GM19328 (cell line): ENCODE measurements around the gene EHD2.
"Not testable (repeated sequence)": the region's sequence is repeated elsewhere in the genome, so short reads cannot be mapped to it uniquely, and the experiment has no call there.

Experiments
- ATAC-seq: cut with Tn5 transposase; IDR thresholded peaks from one replicate; pipeline ENCODE4 v1.9.1; 2021; ENCODE audit warnings: mild to moderate bottlenecking, moderate library complexity; ENCODE audit not compliant: unreplicated experiment

EHD2 gene

DNA sequence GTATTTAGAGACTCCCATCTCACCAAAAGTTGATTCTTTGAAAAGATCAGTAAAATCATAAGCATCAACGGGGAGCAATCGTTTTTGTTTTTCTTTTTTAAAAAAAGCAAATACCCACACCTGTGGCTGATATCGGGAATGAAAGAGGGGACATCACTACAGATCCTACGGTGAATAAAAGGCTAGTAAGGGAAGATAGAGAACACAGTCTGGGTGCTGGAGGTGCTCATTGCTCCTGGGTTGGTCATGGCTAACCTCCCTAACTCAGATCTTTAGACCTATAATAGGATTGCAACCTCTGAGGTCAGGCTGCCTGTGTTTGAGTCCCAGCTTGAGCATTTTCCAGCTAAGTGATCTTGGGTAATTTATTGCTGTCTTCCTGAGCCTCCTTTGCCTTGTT lies 1.1 kb downstream of the EHD2 start:
- ATAC-seq = no peak

DNA sequence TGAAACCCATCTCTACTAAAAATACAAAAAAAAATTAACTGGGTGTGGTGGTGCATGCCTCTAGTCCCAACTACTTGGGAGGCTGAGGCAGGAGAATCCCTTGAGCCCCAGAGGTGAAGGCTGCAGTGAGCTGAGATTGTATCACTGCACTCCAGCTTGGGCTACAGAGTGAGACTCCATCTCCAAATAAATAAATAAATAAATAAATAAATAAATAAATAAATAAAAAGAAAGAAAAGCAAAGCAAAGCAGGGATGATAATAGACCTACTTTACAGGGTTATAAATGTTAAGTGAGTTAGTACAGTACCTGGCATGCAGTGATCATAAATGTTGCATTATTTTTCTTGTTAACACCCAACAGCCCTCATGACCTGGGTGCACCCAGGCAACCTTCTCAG lies 1.6 kb downstream of the EHD2 start:
- not testable (repeated sequence) for ATAC-seq

DNA sequence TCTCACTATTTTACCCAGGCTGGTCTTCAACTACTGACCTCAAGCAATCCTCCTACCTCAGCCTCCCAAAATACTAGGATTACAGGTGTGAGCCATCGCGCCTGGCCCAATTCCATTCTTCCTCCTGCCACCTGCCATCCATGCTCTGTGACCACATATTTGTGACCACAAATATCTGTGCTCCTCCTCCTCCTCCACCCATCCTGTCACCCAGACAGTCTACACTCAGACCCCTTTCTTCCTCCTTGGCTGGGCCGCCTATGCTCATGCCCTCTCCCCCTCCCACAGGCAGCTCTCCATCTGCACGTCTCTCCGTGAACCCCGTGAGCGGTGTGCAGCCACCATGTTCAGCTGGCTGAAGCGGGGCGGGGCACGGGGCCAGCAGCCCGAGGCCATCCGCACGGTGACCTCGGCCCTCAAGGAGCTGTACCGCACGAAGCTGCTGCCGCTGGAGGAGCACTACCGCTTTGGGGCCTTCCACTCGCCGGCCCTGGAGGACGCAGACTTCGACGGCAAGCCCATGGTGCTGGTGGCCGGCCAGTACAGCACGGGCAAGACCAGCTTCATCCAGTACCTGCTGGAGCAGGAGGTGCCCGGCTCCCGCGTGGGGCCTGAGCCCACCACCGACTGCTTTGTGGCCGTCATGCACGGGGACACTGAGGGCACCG lies 3.2 kb downstream of the EHD2 start:
- no peak for ATAC-seq

GRCh38 chr19:47718415-47719046 lies 5.3 kb downstream of the EHD2 start:
- ATAC-seq = not testable (repeated sequence)

GRCh38 chr19:47719047-47719859 lies 6.0 kb downstream of the EHD2 start:
- no peak for ATAC-seq

DNA sequence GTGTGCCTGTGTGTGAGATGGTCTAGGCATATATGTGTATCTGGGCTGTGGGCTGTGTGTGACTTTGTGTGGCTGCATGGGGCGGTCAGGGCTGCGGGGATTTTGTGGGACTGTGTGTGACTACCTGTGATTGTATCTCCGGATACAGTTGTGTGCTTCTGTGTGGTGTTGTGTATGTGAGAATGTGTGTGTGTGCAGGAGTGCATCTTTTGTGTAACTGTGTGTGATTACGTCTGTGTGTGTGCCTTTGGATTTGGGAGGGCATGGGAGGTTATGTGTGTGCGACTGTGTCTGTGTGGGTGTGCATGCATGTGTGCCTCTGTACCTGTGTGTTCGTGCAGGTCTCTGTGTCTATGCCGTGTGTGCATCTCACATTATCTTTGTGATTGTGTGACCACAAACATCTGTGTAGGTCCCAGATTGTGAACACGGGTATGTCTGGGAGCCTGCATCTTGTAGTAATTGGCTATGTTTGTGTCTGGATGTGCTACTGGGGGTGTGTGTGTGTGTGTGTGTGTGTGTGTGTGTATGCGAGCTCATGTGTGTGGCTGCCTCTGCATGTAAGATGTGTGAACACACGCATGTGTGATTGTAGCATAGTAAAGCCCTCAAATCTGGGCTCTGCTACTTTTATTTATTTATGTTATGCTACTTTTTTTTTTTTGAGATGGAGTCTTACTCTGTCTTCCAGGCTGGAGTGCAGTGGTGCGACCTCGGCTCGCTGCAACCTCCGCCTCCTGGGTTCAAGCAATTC lies 7.6 kb downstream of the EHD2 start:
- ATAC-seq = no peak

DNA sequence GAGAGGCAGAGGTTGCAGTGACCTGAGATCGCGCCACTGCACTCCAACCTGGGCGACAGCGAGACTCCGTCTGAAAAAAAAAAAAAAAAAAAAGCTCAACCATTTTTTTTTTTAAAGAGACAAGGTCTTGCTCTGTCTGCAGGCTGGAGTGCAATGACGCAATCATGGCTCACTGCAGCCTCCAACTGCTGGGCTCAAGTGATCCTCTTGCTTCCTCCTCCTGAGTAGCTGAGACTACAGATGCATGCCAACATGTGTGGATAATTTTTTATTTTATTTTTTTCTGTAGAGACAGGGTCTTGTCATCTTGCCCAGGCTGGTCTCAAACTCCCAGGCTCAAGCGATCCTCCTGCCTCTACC lies 10.3 kb downstream of the EHD2 start:
- no peak for ATAC-seq

GRCh38 chr19:47725759-47726401 lies 12.7 kb downstream of the EHD2 start:
- no peak for ATAC-seq

GRCh38 chr19:47726467-47726866 lies 13.2 kb downstream of the EHD2 start:
- ATAC-seq = no peak

- ATAC-seq = not testable (repeated sequence)
Observed at GRCh38 chr19:47728295-47728694, 15.1 kb downstream of the EHD2 start.

DNA sequence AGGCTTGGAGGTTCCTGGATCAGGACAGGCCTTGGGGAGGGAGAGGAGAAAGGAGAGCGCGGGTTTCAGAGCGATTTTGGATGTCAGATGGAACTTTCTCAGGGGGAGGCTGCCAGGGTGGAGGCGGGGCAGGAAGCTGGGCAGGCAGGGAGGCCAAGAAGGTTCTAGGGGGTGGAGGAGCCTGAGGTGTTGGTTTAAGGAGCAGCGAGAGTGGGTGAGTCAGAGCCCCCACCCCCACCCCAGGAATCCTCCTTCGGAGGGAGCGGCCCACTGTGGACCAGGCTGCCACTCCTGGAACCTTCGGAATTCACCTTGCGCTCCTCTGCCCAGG lies 16.2 kb downstream of the EHD2 start:
- no peak for ATAC-seq

- no peak for ATAC-seq
Observed at GRCh38 chr19:47729799-47730520, 16.7 kb downstream of the EHD2 start.

DNA sequence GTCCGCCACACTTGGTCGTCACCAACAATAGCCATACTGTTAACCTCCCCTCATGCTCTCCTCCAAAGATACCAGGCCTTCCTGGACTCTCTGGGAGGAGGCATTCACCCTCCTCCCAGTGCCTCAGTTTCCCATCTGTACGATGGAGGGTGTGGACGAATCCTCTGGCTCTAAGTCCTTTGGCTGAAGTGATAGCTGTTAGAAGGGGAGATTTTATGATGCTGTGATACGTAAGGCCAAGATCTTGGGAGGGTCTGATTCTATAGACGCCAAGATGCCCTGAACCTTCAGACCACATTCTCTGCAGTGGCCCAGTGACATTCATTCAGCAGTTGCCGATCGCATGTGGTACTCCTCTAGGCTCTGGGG lies 17.3 kb downstream of the EHD2 start:
- ATAC-seq = no peak

GRCh38 chr19:47730910-47731309 lies 17.7 kb downstream of the EHD2 start:
- no peak for ATAC-seq

DNA sequence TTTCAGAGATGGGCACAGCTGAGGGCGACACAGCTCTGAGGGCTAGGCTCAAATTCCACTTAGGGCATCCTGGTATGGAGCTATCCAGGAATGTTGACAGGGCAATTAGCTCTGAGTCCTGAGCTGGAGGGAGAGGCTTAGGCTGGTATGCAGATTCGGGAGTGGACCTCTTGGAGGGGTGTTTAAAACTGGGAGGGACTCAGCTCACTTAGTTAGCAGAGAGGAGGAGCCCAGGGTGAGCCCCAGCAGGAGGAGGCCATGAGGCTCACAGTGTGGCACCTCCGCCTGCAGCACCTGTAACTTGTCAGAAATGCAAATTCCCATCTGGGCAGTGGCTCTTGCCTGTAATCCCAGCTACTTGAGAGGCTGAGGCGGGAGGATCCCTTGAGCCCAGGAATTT lies 21.9 kb downstream of the EHD2 start:
- ATAC-seq = no peak

DNA sequence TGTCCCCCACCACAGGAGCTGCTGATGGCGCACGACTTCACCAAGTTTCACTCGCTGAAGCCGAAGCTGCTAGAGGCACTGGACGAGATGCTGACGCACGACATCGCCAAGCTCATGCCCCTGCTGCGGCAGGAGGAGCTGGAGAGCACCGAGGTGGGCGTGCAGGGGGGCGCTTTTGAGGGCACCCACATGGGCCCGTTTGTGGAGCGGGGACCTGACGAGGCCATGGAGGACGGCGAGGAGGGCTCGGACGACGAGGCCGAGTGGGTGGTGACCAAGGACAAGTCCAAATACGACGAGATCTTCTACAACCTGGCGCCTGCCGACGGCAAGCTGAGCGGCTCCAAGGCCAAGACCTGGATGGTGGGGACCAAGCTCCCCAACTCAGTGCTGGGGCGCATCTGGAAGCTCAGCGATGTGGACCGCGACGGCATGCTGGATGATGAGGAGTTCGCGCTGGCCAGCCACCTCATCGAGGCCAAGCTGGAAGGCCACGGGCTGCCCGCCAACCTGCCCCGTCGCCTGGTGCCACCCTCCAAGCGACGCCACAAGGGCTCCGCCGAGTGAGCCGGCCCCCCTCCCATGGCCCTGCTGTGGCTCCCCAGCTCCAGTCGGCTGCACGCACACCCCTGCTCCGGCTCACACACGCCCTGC lies 27.8 kb downstream of the EHD2 start:
- no peak for ATAC-seq

DNA sequence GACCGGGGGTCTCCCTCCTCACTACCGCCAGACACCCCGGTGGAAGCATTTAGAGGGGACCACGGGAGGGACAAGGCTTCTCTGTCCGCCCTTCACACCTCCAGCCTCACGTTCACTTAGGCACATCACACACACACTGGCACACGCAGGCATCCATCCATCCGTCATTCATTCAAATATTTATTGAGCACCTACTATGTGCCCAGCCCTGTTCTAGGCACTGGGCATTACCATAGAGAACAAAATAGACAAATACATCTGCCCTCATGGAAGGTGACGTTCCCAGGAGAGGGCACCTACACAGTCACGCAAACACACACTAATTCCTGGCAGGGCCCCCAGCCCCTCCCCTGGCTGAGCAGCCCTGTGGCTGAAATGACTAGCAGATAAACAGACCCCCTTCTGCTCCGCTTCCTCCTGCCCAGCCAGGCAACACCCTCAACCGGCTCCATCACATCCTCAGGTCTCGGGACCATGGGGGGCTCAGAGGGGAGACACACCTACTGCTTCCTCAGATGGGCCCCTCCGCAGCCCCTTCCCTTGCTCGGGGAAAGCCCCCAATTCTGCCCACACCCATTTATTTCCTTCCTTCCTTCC lies 28.4 kb downstream of the EHD2 start:
- ATAC-seq = no peak

- no peak for ATAC-seq
Observed at GRCh38 chr19:47742634-47743033, 29.4 kb downstream of the EHD2 start.
